WI38 (cell line): ENCODE data around the gene MPPED1.

ENCODE experiments used
- H3K4me3 ChIP-seq: 2 replicates; pipeline ENCODE4 v1.5.1; 2011; ENCODE audit warnings: low read depth, mild to moderate bottlenecking, control low read depth, low read length
- TF ChIP-seq, protein P1 (sequence below): IDR thresholded peaks from 2 replicates; pipeline ENCODE4 v1.5.1; 2012; ENCODE audit warnings: low read depth, mild to moderate bottlenecking, control low read depth, low read length

The MPPED1 gene

DNA sequence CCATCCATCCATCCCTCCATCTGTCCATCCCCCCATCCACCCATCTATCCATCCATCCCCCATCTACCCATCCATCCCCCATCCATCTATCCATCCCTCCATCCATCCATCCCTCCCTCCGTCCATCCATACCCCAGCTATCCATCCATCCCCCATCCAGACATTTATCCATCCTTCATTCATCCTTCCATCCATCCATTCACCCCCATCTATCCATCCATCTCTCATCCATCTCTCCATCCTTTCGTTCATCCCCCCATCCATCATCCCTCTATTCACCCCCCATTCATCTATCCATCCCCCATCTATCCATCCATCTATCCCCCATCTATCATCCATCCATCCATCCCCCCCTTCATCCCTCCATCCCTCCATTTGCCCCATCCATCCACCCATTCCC, 97.5 kb downstream of the MPPED1 start:
- TF ChIP-seq, protein P1, sequence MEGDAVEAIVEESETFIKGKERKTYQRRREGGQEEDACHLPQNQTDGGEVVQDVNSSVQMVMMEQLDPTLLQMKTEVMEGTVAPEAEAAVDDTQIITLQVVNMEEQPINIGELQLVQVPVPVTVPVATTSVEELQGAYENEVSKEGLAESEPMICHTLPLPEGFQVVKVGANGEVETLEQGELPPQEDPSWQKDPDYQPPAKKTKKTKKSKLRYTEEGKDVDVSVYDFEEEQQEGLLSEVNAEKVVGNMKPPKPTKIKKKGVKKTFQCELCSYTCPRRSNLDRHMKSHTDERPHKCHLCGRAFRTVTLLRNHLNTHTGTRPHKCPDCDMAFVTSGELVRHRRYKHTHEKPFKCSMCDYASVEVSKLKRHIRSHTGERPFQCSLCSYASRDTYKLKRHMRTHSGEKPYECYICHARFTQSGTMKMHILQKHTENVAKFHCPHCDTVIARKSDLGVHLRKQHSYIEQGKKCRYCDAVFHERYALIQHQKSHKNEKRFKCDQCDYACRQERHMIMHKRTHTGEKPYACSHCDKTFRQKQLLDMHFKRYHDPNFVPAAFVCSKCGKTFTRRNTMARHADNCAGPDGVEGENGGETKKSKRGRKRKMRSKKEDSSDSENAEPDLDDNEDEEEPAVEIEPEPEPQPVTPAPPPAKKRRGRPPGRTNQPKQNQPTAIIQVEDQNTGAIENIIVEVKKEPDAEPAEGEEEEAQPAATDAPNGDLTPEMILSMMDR = no peak
- no peak overlapping the region for H3K4me3 ChIP-seq

DNA sequence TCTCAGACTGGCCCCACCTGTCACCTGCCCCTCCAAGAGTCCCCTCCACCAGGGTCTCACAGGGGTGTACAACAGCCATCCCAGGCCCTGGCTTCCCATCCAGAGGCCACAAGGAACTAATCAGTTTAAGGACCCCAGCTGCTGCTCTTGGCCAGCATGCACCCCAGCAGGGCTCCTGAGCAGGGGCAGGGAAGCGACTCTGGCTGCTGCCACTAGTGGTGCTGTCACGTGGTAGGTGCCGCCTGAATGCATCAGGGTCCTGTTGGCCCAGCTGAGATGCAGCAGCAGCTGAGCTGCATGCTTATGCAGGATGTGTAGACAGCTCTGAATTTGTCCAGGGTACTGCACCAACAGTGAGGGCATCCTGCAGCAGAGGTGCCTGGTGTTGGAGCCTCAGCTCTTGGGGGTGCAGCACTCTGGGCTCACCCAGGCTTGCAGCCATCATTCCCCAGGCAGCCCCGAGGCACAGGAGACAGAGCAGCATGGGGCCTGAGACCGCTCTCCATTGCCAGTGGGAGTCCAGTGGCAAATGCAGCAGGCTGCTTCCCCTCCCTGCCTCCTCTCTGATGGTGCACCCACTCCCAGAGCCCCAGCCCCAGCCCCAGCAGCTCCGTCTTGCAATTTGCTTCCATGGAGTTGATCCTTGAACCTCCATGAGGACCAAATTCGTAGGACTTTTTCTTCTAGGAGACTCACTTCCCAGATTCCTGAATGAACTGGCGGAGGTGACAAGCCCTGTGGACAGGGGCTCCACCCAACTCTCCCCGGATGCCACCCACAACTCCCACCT, 98.7 kb downstream of the MPPED1 start:
- no peak overlapping the region for H3K4me3 ChIP-seq
- TF ChIP-seq, protein P1 = no peak

- no peak overlapping the region for H3K4me3 ChIP-seq
- TF ChIP-seq, protein P1 = no peak
Measured at GRCh38 chr22:43511276-43511910, 99.6 kb downstream of the MPPED1 start.

DNA sequence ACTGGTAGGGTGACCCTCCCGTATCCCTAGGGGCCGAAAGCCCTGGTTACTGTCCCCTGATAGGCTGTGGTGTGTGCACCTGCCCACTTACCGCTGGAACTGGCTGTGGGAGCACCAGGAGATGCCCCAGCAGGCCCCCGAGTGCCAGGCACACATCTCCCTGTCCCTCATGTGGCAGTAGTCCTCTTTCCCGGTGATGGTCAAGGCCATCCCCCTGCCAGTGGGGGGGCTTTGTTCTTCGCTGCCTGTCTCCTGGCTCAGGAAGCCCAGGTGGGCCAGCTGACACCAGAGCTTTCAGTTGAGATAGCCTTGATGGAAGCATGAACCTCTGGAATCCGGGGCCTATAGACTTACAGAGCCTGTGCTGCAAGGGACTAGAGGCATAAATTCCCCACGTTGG, 100.5 kb downstream of the MPPED1 start:
- TF ChIP-seq, protein P1 = no peak
- no peak overlapping the region for H3K4me3 ChIP-seq

GRCh38 chr22:43514476-43515157, 102.8 kb downstream of the MPPED1 start:
- TF ChIP-seq, protein P1 = no peak
- no peak overlapping the region for H3K4me3 ChIP-seq

- no peak overlapping the region for H3K4me3 ChIP-seq
- TF ChIP-seq, protein P1 = no peak
Measured at GRCh38 chr22:43515411-43515810, 103.6 kb downstream of the MPPED1 start.

DNA sequence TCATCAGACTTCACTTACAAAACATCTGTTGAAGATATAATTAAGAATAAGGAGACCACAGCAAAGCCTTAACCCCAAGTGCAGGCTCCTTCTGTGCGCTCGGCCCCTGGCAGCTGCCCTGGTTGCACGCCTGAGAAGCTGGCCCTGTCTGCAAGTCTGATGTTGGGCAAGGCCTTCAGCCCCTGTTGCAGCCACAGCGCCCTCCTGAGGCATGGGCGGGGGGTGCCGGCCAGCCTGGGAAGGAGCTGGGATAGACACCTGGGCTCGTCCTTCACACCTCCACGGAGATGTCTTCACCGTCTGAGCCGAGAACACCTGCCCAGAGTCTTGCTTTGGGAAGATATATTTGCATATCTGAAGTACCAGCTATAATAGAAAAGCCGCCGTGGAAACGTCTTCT, 104.1 kb downstream of the MPPED1 start:
- TF ChIP-seq, protein P1 = no peak
- no peak overlapping the region for H3K4me3 ChIP-seq
